Head of caudate nucleus (tissue), 42 donors: ENCODE results near the gene MFAP5.
A peak's percentile ranks its signal among the peaks of the same experiment; 100 is the strongest.
"Not testable (repeated sequence)": the region's sequence is repeated elsewhere in the genome, so short reads cannot be mapped to it uniquely, and the experiment has no call there.

Experiments
- DNase-seq, 42 donors: peaks; one replicate each; pipeline versions ENCODE4 v3.0.0 to v3.0.0-alpha.2; 2020 to 2021; ENCODE audit warnings: mixed read lengths in 7 of 42
- intact Hi-C: fragments of 100-400 bp; cut with DNase I; formaldehyde crosslinking; loops from one replicate; pipeline ENCODE4 v1.15.0; 2022

MFAP5 gene

DNA sequence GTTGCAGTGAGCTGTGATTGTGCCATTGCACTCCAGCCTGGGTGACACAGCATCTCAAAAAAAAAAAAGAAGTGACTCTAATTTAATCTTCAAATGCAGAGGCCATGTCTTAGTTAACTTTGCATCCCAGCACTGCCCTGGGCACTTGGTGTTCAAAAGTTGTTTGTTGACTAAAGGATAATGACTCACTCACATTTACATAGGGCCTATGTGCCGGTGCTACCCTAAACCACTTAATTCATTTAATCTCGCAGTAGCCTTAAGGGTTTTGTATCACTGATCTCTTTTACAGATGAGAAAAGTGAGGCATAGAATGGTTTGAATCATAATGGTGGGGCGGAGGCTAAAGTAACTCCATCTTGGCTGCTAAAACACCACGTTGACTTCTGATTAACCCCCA lies 23.7 kb downstream of the MFAP5 start:
- no peak for DNase-seq
- intact Hi-C loops, result no loop called here

DNA sequence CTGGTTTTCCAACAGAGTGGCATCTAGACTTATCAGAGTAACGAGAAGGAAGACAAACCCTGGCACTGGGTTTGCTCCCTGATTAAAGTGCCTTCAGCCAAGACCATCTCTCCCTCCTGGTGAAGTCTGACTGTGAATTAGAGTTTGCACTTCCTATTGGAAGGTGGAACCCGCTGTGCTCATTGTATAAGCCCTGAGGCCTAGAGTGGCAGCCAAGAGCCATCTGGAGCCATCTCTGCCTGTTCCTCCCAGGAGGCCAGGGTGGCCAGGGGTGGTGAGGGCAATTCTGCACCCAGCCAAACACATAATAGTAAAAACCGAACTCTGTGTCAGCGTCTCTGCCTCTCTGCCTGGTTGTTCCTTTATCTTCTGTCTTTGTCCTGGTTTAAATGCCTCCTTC lies 25.0 kb downstream of the MFAP5 start:
- no peak for DNase-seq
- intact Hi-C loops, result no loop called here

DNA sequence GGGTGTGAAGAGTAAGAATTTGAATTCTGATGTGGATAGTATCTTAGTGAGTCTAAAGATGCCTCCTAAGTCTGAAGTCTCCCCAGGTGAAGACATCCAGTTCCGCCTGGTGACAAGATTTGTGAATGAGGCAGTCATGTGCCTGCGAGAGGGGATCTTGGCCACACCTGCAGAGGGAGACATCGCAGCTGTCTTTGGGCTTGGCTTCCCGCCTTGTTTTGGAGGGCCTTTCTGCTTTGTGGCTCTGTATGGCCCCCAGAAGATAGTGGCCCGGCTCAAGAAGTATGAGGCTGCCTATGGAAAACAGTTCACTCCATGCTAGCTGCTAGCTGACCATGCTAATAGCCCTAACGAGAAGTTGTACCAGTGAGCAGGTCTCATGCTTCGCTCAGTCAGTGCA lies 25.4 kb downstream of the MFAP5 start:
- no peak for DNase-seq
- intact Hi-C loops, result no loop called here

DNA sequence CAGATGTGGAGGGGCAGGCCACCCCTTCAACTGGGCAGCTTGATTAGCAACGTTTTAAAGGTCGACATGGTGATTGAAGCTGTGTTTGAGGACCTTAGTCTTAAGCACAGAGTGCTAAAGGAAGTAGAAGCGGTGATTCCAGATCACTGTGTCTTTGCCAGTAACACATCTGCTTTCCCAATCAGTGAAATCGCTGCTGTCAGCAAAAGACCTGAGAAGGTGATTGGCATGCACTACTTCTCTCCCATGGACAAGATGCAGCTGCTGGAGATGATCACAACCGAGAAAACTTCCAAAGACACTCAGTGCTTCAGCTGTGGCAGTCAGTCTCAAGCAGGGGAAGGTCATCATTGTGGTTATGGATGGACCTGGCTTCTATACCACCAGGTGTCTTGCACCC lies 26.0 kb downstream of the MFAP5 start:
- intact Hi-C loops, result no loop called here

DNA sequence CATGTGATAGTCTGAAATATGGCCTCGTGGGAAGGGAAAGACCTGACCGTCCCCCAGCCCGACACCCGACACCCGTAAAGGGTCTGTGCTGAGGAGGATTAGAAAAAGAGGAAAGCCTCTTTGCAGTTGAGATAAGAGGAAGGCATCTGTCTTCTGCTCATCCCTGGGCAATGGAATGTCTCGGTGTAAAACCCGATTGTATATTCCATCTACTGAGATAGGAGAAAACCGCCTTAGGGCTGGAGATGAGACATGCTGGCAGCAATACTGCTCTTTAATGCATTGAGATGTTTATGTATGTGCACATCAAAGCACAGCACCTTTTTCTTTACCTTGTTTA lies 26.6 kb downstream of the MFAP5 start:
- intact Hi-C loops, DNase-seq: not testable (repeated sequence)

More for the DNA sequence above, 26.0 kb downstream of the MFAP5 start:
- DNase-seq, result no peak

DNA sequence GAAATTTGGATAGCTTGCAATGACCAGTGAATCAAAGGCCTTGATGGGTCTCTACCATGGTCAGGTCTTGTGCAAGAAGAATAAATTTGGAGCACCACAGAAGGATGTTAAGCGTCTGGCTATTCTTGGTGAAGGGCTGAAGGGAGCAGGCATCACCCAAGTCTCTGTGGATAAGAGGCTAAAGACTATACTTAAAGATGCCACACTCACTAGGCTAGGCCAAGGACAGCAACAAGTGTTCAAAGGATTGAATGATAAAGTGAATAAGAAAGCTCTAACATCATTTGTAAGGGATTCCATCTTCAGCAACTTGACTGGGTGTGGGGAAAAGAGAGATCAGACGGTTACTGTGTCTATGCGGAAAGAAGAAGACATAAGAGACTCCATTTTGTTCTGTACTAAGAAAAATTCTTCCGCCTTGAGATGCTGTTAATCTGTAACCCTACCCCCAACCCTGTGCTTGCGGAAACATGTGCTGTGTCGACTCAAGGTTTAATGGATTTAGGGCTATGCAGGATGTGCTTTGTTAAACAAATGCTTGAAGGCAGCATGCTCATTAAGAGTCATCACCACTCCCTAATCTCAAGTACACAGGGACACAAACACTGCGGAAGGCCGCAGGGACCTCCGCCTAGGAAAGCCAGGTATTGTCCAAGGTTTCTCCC lies 27.2 kb downstream of the MFAP5 start:
- DNase-seq, intact Hi-C loops: not testable (repeated sequence)

DNA sequence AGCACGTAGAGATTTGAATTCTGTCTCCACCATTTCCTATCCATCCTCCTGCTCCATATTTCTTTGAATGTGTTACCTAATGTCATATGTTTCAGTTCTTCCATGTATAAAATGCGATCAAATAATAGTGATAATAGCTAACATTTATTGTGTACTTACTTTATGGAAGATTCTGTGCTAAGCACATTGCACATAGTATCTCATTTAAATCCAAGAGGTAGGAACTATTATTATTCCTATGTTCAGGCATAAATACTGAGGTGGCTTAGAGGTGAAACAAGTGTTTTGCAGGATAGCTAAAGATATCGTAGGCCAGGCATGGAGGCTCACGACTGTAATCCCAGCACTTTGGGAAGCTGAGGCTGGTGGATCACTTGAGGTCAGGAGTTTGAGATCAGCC lies 32.5 kb downstream of the MFAP5 start:
- intact Hi-C loops, result no loop called here
- no peak for DNase-seq

DNA sequence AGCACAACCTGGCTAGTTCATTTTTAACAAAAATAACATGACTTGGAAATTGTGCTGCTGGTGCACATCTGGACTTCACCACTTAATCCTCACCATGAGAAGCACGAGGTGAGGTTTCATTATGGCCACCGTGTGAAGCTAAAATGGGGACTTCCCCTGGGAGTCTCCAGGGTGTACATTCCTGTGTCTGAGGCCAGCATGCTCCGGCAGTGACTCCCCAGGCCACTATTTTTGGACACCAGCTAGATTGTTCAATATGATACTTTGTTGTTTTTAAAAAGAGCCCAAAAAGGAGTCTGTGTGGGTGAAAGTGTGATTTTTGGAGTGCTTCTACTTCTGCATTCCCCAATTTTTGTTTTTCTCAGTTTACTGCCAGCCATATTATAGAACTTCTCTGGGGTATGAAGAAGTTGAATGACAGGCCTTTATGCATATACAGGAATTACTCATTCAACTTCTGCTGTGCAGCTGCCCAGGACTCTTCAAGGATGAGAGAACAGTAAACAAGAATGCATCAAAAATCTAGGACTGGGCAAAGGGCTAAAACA lies 33.1 kb downstream of the MFAP5 start:
- intact Hi-C loops, result no loop called here

DNA sequence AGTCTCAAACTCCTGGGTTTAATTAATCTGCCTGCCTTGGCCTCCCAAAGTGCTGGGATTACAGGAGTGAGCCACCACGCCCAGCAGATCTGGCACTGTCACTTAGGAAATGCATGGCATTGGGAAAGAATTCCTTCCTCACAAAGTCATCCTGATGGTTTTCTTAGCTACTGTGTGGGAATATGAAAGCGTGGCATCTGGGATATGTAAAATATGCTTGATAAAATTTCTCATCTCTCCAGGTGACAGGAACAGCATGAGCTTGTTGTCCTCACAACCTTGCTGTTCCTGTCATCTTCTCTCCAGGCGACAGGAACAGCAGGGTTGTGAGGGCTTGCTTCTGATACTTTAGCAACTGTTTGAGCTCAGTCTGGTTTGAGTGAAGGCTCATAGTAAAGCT lies 33.9 kb downstream of the MFAP5 start:
- intact Hi-C loops, result no loop called here
- peak in 10 of 42 donors; percentile 8 to 76 (median 43) for DNase-seq

More for the DNA sequence above, 33.1 kb downstream of the MFAP5 start:
- DNase-seq, result no peak

DNA sequence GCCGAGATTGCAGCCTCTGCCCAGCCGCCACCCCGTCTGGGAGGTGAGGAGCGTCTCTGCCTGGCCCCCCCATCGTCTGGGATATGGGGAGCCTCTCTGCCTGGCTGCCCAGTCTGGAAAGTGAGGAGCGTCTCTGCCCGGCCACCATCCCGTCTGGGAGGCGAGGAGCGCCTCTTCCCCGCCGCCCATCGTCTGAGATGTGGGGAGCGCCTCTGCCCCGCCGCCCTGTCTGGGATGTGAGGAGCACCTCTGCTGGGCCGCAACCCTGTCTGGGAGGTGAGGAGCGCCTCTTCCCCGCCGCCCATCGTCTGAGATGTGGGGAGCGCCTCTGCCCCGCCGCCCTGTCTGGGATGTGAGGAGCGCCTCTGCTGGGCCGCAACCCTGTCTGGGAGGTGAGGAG lies 37.9 kb downstream of the MFAP5 start:
- DNase-seq, intact Hi-C loops: not testable (repeated sequence)

DNA sequence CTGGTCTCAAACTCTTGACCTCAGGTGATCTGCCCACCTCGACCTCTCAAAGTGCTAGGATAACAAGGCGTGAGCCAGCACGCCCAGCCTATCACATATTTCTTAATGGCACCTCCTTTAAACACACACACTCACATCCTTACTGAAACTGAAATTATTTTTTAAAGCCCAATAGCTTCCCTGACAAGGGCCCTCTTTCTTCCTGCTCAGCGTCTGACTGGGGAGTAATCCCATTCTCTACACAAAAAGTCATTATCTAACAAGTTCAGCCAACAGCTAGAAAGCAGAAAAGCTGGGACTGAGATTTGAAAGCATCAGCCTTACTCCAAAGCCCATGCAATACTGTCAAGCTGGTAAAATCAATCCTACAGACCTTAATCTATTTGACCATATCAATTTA lies 40.0 kb downstream of the MFAP5 start:
- intact Hi-C loops, result no loop called here
- DNase-seq, result no peak

DNA sequence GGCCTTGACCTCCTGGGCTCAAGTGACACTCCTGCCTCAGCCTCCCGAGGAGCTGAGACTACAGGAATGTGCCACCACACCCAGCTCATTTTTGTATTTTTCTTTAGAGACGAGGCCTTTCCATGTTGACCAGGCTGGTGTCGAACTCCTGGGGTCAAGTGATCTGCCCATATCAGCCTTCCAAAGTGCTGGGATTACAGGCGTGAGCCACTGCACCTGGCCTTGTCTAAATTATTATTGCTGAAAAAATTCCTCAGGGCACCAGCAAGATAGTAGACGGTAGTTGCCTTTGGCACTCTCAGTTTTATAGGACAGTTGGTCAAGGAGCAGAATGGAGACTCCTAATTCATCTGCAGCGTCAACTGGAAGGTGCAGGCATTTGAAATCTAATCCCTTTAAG lies 47.4 kb downstream of the MFAP5 start:
- no peak for DNase-seq
- intact Hi-C loops, result no loop called here

DNA sequence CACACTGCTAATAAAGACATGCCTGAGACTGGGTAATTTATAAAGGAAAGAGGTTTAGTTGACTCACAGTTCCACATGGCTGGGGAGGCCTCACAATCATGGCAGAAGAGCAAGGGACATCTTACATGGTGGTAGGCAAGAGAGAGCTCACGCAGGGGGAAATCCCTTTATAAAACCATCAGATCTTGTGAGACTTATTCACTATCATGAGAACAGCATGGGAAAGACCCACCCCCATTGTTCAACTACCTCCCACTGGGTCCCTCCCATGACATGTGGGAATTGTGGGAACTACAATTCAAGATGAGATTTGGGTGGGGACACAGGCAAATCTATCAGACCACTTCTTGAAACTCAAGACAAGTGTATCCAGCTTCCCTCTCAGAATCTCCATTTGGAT lies 48.7 kb downstream of the MFAP5 start:
- intact Hi-C loops, DNase-seq: not testable (repeated sequence)

DNA sequence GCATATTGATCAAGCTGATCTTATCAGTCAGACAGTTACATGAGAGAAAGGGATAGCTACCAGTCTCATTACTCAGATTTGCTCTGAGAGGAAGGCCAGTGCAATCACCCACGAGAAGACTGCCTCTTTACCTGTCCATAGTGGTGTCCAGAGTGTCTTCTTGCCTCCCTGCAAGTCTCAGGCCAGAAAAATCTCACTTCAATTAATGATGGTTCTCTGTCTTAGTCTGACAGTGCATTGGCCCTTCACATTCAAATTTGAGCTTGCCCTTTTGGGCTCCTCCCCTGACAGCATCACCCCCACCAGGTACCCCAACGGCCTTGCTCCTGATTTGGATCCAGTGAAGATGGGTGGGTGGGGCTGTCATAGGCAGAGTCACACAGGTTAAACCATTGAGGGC lies 50.0 kb downstream of the MFAP5 start, which contains the start of gene AICDA:
TSS of gene AICDA (minus strand) at position 231 of the 400 bp plus-strand sequence. CDS start at position 139, 92 bp downstream.
- intact Hi-C loops, result no loop called here
- no peak for DNase-seq

DNA sequence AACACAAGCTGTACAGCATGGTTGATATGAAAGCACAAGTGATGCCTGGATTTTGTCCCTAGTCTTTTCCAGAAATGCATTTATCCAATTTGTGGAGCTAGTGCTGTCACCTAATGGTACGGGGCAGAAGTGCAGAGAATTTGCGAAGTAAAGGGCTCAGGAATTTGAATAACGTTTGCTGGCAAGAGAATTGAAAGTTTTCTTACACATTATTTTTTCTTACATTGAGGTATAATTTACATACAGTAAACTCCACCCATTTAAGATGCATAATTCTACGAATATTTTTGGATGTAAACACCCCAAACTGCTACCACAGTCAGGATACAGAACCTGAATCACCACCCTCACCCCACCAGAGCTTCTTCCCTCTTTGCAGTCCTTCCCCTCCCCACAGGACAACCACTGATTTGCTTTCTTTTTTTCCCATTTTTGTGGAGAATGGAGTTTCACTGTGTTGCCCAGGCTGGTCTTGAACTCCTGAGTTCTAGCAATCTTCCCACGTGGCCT lies 53.5 kb downstream of the MFAP5 start:
- peak in 25 of 42 donors; percentile 10 to 65 (median 30) for DNase-seq
- intact Hi-C loops, result loop anchor here (5.0 kb wide), 1 partner anchor 67 kb away; the partner anchor contains the start of gene CLEC4E

DNA sequence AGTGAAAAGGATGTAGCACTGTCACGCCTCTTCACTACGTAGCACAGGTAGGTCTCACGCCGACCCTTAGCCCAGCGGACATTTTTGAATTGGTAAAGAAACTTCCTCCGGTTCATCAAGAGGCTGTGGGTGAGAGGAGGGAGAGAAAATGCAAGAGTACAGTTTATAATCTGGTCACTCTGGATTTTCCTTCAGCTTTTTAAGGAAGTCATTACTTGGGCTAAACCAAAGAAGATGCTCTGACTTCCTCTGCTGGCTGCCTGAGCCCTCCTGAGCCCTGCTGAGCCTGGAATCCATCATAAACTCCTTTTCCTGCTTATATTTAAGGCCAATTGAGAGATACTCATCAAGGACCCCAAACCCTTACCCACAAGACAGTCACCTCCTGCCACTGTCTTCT lies 55.7 kb downstream of the MFAP5 start:
- no peak for DNase-seq
- intact Hi-C loops, result loop anchor here (5.0 kb wide), 1 partner anchor 65 kb away; the partner anchor contains the start of gene CLEC4E

DNA sequence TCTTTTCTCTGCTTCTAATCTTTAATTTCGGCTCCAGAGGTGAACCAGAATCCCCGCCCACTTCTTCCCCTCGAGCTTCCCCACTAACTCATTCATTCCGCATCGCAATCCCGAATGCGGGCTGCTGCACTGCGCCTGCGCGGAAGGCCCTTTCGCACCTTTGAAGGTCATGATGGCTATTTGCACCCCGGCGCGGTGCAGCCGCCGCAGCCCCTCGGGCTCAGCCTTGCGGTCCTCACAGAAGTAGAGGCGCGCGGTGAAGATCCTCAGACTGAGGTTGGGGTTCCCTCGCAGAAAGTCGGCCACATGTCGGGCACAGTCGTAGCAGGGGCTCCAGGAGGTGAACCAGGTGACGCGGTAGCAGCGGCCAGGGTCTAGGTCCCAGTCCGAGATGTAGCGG lies 57.6 kb downstream of the MFAP5 start:
- intact Hi-C loops, result loop anchor here (5.0 kb wide), 1 partner anchor 63 kb away; the partner anchor contains the start of gene CLEC4E
- no peak for DNase-seq

DNA sequence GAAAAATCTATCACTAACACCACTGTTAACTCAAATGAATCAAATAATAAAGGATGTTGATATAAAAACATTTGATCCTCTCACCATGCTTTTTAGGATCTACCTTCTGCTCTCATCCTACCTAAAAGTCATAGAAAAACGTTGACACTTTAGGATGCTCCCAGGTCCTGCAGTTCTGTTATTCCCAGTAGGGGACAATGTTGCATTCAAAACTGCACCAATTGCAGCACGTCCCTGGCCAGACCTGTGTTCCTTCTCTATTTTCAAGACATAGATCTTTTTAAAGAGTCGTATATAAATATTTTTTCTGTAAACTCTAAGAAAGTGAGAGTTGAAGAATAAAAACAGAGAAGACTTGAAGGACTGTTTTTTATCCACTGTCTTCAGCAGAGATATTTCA lies 58.8 kb downstream of the MFAP5 start:
- intact Hi-C loops, result no loop called here
- no peak for DNase-seq

DNA sequence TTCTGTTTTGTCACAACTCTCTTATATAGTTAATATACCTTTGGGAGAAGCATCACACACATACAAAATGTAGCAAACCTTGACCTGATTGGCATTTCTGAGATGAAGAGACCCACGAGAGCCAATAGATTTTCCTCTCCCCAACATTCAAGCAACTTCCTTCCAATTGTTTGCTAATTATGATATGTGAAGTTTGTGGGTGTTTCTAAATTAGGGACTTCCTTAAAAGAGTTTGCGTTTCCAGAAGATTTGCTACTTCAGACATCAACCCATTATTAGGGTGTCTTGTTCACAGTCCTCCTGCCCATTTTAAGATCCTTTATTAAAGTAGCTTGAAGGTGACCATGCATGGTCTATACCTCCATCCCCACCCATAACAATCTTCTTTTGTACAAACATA lies 59.3 kb downstream of the MFAP5 start:
- DNase-seq, result no peak
- intact Hi-C loops, result no loop called here

DNA sequence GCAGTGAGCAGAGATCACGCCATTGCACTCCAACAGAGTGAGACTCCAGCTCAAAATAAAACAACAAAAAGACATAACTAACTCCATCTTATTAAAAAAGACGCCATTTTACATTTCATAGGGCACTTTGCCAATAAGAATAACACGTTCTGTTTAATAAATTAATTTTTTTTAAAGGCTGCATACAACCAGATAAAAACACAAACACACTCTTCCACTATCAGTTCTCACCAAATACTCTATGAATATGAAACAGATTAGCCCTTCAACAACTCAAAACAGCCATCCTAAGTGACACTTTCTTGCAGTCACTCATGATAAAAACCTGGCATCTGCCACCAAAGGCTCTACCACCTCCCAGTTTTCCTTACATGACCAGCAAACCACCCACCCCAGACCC lies 66.1 kb downstream of the MFAP5 start:
- no peak for DNase-seq
- intact Hi-C loops, result no loop called here
